Ishikawa (cell line): ENCODE data around the gene SERP2.

Experiments used
- TCF12 ChIP-seq: IDR thresholded peaks from 2 replicates; pipeline ENCODE4 v1.6.1; 2012; ENCODE audit warnings: low read depth
- TF ChIP-seq, protein P1 (sequence below): IDR thresholded peaks from 2 replicates; pipeline ENCODE4 v1.6.1; 2012

- no peak for TF ChIP-seq TCF12
- TF ChIP-seq, protein P1, sequence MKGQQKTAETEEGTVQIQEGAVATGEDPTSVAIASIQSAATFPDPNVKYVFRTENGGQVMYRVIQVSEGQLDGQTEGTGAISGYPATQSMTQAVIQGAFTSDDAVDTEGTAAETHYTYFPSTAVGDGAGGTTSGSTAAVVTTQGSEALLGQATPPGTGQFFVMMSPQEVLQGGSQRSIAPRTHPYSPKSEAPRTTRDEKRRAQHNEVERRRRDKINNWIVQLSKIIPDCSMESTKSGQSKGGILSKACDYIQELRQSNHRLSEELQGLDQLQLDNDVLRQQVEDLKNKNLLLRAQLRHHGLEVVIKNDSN: no peak
These were observed 22.1 kb upstream of the SERP2 start for GRCh38 chr13:44351505-44351854.
